ENCODE results near the gene NDFIP1. TPM values are rescaled to one million over a fixed set of nuclear protein-coding genes. Genes with fewer than 3 reads are reported as not detected.

Gene NDFIP1
- total and polyA plus RNA-seq, 5 experiments from 2014 or later = 102 to 144 (median 125) TPM

GRCh38 chr5:142107736-142108431 lies 695 bp upstream of the NDFIP1 start:
- ATAC-seq (no peak), DNase-seq (no peak)
- POLR2A ChIA-PET = interaction anchor here (0.5 to 4.6 kb wide), 18 partner anchors 8 to 416 kb away, joined by 3 to 119 read pairs (median 7); partner anchors contain the start of genes GNPDA1 and RNF14
- Mint-ChIP-seq H3K4me1 (peaks cover 26 to 76% (median 72%) of the 10 kb centered on the region in 4 donors), H3K9me3 (peaks cover 0 to 2% (median 0%) of the 10 kb centered on the region in 9 donors), H3K4me3 (peak overlapping the region; percentile 76 to 96 (median 88)), H3K27me3 (no peaks in the 10 kb centered on the region), H3K27ac (peak overlapping the region; percentile 92 to 100 (median 100)), H3K36me3 (peaks cover 7 to 27% (median 12%) of the 10 kb centered on the region in 3 donors)

DNA sequence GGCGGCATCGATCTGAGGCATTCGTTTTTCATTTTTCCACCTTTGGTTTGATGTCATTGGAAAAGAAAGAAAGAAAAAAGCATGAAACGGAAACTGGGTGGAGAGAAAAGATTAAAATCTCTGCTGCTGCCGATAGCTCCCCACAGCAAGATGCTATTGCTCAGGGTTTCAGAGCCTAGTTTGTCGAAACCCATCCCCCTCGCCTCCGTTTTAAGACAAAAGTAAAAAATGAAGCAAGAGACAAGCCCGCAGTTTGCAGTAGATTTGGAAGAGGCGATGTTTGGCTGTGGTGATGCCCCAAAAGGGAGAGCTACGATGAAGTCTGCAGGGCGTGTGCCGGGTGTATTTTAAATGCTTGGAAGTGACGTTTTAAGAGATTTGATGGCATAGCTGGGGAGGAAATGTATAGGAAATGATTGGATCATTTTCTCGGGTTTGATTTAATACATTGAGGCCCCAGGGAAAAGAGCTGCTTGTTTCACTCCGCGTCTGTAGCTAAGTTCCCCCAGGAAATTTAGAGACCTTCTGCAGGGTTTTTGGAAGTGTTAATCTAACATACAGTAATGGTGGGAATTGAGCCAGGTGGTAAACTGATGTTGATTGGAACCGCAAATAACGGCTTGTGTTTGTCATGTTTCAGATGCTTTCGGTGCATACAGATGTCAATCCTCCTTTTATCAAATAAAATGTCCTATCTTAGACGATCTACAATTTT lies 909 bp downstream of the NDFIP1 start:
- DNase-seq = peak in 8 of 10 donors; percentile 11 to 83 (median 69)
- Mint-ChIP-seq H3K27ac (peak overlapping the region; percentile 91 to 100 (median 98)), H3K27me3 (no peaks in the 10 kb centered on the region), H3K36me3 (peaks cover 9 to 41% (median 12%) of the 10 kb centered on the region in 3 donors), H3K4me3 (peak overlapping the region; percentile 93 to 100 (median 96)), H3K9me3 (peaks cover 0 to 2% (median 0%) of the 10 kb centered on the region in 9 donors), H3K4me1 (peaks cover 33 to 86% (median 81%) of the 10 kb centered on the region in 4 donors)
- POLR2A ChIA-PET = interaction anchor here (0.6 to 4.6 kb wide), 22 partner anchors 9 to 390 kb away, joined by 3 to 119 read pairs (median 7); partner anchors contain the start of genes GNPDA1 and RNF14
- peak; percentile 17 to 29 for ATAC-seq

- Mint-ChIP-seq H3K36me3 (peaks cover 9 to 41% (median 12%) of the 10 kb centered on the region in 3 donors), H3K4me1 (peaks cover 30 to 84% (median 77%) of the 10 kb centered on the region in 4 donors), H3K27ac (peak overlapping the region; percentile 91 to 100 (median 98)), H3K27me3 (no peaks in the 10 kb centered on the region), H3K4me3 (peak overlapping the region; percentile 93 to 100 (median 96)), H3K9me3 (no peaks in the 10 kb centered on the region)
- ATAC-seq = peak in 1 of 2 donors; percentile 16
- POLR2A ChIA-PET = interaction anchor here (0.5 to 4.6 kb wide), 13 partner anchors 8 to 96 kb away, joined by 3 to 119 read pairs (median 7); partner anchors contain the start of gene GNPDA1
- peak in 4 of 10 donors; percentile 31 to 62 (median 46) for DNase-seq
Measured at GRCh38 chr5:142110046-142110531, 1.5 kb downstream of the NDFIP1 start.

- H3K4me1 Mint-ChIP-seq = peaks cover 28 to 80% (median 76%) of the 10 kb centered on the region in 4 donors
- H3K9me3 Mint-ChIP-seq = no peaks in the 10 kb centered on the region
- ATAC-seq (no peak), DNase-seq (no peak)
- H3K36me3 Mint-ChIP-seq = peaks cover 9 to 45% (median 12%) of the 10 kb centered on the region in 3 donors
- no peaks in the 10 kb centered on the region for H3K27me3 Mint-ChIP-seq
- H3K27ac Mint-ChIP-seq = peak overlapping the region; percentile 73 to 100 (median 98)
- H3K4me3 Mint-ChIP-seq = peak overlapping the region; percentile 93 to 100 (median 96)
- POLR2A ChIA-PET = interaction anchor here (0.6 to 4.6 kb wide), 8 partner anchors 9 to 139 kb away, joined by 3 to 119 read pairs (median 8); partner anchors contain the start of gene GNPDA1
Measured at GRCh38 chr5:142110988-142111687, 2.6 kb downstream of the NDFIP1 start.

DNA sequence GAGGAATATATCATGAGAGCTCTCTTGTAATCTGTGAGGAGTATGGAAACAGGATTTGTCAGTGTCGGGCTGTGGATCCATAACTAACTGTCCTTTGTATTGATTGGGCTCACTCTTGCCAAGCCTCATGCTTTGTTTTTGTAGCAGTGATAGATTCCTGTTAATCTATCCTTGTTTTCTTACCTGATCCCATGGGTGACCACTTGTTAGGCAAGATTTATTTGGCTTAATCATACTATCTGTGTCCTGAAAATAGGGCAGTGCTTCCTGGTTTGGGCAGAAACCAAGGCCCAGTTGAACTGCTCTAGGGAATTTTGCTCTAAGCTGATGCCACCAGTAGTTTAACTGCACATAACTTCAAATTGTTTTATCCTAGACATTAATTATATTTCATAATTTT lies 6.1 kb downstream of the NDFIP1 start:
- Mint-ChIP-seq H3K9me3 (no peaks in the 10 kb centered on the region), H3K4me1 (peaks cover 36 to 83% (median 81%) of the 10 kb centered on the region in 4 donors), H3K4me3 (peak overlapping the region in 3 of 10 donors; percentile 38 to 54 (median 40)), H3K27ac (peak overlapping the region in 4 of 10 donors; percentile 20 to 75 (median 52)), H3K27me3 (no peaks in the 10 kb centered on the region), H3K36me3 (peaks cover 6 to 61% (median 8%) of the 10 kb centered on the region in 3 donors)
- POLR2A ChIA-PET = interaction anchor here (1.1 kb wide), 1 partner anchor 116 kb away, joined by 3 read pairs; no protein-coding TSS in a partner anchor
- ATAC-seq (no peak), DNase-seq (no peak)

DNA sequence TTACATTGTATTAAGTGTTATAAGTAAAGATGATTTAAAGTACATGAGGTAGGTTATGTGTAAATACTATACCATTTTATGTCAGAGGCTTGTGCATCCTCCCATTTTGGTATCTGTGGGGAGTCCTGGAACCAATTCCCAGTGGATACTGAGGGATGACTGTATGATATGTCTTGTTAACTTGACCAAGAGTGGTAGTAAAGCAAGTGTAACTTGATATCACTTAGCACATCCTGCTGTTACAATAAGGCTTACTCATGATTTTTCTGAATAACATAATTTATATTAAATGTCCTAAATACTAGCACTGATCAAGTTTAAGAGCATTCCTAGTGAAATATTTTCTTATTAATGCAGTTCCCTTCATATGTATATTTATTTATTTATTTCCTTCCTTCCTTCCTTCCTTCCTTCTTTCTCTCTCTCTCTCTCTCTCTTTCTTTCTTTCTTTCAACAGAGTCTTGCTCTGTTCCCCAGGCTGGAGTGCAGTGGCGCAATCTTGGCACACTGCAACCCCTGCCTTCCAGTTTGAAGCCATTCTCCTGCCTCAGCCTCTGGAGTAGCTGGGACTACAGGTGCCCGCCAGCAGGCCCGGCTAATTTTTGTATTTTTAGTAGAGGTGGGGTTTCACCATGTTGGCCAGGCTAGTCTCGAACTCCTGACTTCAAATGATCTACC lies 7.5 kb downstream of the NDFIP1 start:
- Mint-ChIP-seq H3K4me3 (peak overlapping the region in 9 of 10 donors; percentile 18 to 84 (median 62)), H3K27ac (peak overlapping the region in 8 of 10 donors; percentile 13 to 81 (median 31)), H3K36me3 (peaks cover 0 to 61% (median 11%) of the 10 kb centered on the region in 3 donors), H3K27me3 (no peaks in the 10 kb centered on the region), H3K9me3 (no peaks in the 10 kb centered on the region), H3K4me1 (peaks cover 38 to 87% (median 80%) of the 10 kb centered on the region in 4 donors)
- no peak for DNase-seq
- no peak for ATAC-seq
- POLR2A ChIA-PET = no interaction called here

- ATAC-seq (no peak), DNase-seq (no peak)
- Mint-ChIP-seq H3K4me1 (peaks cover 39 to 87% (median 86%) of the 10 kb centered on the region in 4 donors), H3K36me3 (peaks cover 0 to 67% (median 10%) of the 10 kb centered on the region in 3 donors), H3K4me3 (peak overlapping the region in 9 of 10 donors; percentile 9 to 83 (median 75)), H3K27me3 (no peaks in the 10 kb centered on the region), H3K27ac (peak overlapping the region in 9 of 10 donors; percentile 11 to 92 (median 74)), H3K9me3 (no peaks in the 10 kb centered on the region)
- POLR2A ChIA-PET = interaction anchor here (0.6 to 1.7 kb wide), 2 partner anchors 9 to 17 kb away, joined by 3 to 8 read pairs; partner anchors contain the start of gene NDFIP1
Measured at GRCh38 chr5:142117579-142118151, 9.1 kb downstream of the NDFIP1 start.

DNA sequence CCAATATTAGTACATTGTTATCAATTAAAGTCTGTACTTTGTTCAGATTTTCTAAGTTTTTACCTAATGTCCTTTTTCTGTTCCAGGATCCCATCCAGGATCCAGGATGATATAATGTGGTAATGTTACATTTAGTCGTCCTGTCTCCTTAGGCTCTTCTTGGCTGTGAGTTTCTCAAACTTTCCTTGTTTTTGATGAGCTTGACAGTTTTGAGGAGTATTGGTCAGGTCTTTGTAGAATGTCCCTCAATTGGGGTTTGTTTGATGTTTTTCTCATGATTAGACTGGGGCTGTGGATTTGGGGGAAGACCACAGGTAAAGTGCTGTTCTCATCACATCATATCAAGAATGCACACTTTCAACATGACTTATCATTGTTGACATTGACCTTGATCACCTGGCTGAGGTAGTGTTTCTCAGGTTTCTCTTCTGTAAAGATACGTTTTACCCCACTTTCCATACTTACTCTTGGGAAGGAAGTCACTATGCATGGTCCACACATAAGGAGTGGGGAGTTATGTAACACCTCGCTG lies 9.6 kb downstream of the NDFIP1 start:
- peak overlapping the region; percentile 9 to 83 (median 74) for H3K4me3 Mint-ChIP-seq
- DNase-seq (no peak), ATAC-seq (no peak)
- H3K27ac Mint-ChIP-seq = peak overlapping the region in 8 of 10 donors; percentile 17 to 92 (median 73)
- H3K27me3 Mint-ChIP-seq = no peaks in the 10 kb centered on the region
- no peaks in the 10 kb centered on the region for H3K9me3 Mint-ChIP-seq
- POLR2A ChIA-PET = interaction anchor here (0.8 to 1.7 kb wide), 2 partner anchors 9 to 22 kb away, joined by 3 to 8 read pairs; partner anchors contain the start of gene NDFIP1
- H3K36me3 Mint-ChIP-seq = peaks cover 0 to 64% (median 12%) of the 10 kb centered on the region in 3 donors
- peaks cover 38 to 85% (median 83%) of the 10 kb centered on the region in 4 donors for H3K4me1 Mint-ChIP-seq

DNA sequence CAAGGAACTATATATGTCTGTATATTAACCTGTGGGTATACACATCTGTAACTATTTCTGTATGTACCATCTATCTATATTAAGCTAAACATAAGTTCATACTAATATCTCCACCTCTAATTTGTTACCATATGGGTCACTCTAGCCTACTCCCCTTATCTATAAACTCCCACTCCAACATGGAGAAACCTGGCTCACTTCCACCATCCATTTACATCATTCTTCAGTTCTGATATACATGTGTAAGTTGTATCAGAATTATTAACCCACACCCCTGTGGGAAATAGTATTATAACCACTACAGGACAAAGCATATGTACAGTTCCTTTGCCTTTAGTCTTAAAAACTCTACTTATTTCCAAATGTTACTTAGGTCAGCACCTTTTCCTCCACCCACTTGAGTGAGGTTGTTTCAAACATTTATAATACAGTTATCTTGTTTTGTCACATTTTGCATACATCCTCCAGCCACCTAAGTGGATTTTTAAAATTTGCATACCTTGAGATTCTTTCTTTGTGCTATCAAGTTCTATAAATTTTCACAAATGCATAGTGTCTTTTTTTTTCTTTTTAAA lies 10.6 kb downstream of the NDFIP1 start:
- Mint-ChIP-seq H3K36me3 (peaks cover under 1 to 59% (median 12%) of the 10 kb centered on the region in 3 donors), H3K27me3 (no peaks in the 10 kb centered on the region), H3K4me3 (peak overlapping the region in 9 of 10 donors; percentile 1 to 52 (median 36)), H3K27ac (peak overlapping the region in 5 of 10 donors; percentile 0 to 73 (median 45)), H3K4me1 (peaks cover 36 to 84% (median 82%) of the 10 kb centered on the region in 4 donors), H3K9me3 (no peaks in the 10 kb centered on the region)
- DNase-seq (no peak), ATAC-seq (no peak)
- POLR2A ChIA-PET = interaction anchor here (0.8 to 2.6 kb wide), 4 partner anchors 9 to 21 kb away, joined by 3 to 13 read pairs (median 6); partner anchors contain the start of gene NDFIP1

GRCh38 chr5:142120247-142120935 lies 11.8 kb downstream of the NDFIP1 start:
- ATAC-seq (peak; percentile 26 to 28), DNase-seq (no peak)
- Mint-ChIP-seq H3K4me1 (peaks cover 37 to 87% (median 84%) of the 10 kb centered on the region in 4 donors), H3K36me3 (peaks cover 5 to 66% (median 23%) of the 10 kb centered on the region in 3 donors), H3K27ac (peak overlapping the region; percentile 13 to 89 (median 70)), H3K27me3 (no peaks in the 10 kb centered on the region), H3K4me3 (peak overlapping the region; percentile 22 to 81 (median 66)), H3K9me3 (no peaks in the 10 kb centered on the region)
- POLR2A ChIA-PET = interaction anchor here (0.6 to 2.6 kb wide), 3 partner anchors 8 to 69 kb away, joined by 3 to 13 read pairs (median 6); partner anchors contain the start of gene NDFIP1
